GM04504 (cell line): Measurements from ENCODE around the gene HIP1.
A peak's percentile ranks its signal among the peaks of the same experiment; 100 is the strongest.
"Not testable (repeated sequence)": the region's sequence is repeated elsewhere in the genome, so short reads cannot be mapped to it uniquely, and the experiment has no call there.

ENCODE experiments used
- DNase-seq: peaks from one replicate; pipeline ENCODE4 v3.0.0-alpha.2; 2012; ENCODE audit warnings: low read depth

The HIP1 gene

DNA sequence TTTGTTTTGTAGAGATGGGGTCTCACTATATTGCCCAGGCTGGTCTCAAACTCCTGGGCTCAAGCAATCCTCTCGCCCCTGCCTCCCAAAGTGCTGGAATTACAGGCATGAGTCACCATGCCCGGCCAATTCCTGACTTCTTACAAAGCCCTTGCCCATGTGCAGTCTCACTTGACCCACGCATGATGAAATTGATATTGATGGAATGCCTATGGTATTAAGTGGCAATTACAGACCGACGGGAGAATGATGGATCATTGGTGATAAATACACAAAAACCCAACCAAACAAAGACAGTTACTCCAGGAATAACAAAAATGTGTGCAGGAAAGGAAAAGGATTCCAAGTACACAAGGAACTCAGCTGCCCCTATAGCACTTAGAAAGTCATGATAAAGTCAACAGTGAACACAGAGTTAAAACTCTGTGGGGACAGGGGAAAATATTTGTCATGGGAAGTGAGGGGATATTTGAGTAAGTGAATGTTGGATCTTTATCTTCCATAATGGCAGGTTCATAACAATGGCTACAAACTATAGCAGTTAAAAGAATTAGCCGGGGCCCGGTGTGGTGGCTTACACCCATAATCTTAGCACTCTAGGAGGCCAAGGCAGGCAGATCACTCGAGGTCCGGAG, 21.6 kb downstream of the HIP1 start:
- peak; percentile 70 for DNase-seq

GRCh38 chr7:75715864-75716263, 22.9 kb downstream of the HIP1 start:
- DNase-seq, result no peak

GRCh38 chr7:75712517-75713361, 26.0 kb downstream of the HIP1 start:
- no peak for DNase-seq

GRCh38 chr7:75711656-75712514, 26.9 kb downstream of the HIP1 start:
- no peak for DNase-seq

DNA sequence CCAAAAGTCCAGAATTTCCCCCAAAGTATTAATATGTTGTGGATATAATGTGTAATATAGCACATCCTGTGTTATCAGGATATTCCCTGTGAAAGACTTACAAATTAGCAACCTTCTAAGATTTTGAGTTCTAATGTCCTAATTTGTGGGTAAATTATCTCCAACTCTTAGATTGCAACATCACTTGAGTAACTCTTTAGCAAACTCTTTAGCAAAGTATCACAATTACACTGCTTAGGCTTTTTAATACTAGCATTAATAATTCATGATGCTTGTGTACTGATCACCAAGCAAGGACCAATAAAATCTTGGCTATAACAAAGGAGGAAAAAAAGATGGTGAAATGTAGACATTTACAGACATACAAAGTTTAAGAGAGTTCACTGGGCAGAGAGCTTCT, 27.7 kb downstream of the HIP1 start:
- DNase-seq, result no peak

- no peak for DNase-seq
Observed at GRCh38 chr7:75704928-75705327, 33.8 kb downstream of the HIP1 start.

GRCh38 chr7:75702515-75702914, 36.2 kb downstream of the HIP1 start:
- DNase-seq, result no peak

- no peak for DNase-seq
Observed at GRCh38 chr7:75699993-75700392, 38.7 kb downstream of the HIP1 start.

- DNase-seq, result no peak
Observed at GRCh38 chr7:75698358-75698757, 40.4 kb downstream of the HIP1 start.

DNA sequence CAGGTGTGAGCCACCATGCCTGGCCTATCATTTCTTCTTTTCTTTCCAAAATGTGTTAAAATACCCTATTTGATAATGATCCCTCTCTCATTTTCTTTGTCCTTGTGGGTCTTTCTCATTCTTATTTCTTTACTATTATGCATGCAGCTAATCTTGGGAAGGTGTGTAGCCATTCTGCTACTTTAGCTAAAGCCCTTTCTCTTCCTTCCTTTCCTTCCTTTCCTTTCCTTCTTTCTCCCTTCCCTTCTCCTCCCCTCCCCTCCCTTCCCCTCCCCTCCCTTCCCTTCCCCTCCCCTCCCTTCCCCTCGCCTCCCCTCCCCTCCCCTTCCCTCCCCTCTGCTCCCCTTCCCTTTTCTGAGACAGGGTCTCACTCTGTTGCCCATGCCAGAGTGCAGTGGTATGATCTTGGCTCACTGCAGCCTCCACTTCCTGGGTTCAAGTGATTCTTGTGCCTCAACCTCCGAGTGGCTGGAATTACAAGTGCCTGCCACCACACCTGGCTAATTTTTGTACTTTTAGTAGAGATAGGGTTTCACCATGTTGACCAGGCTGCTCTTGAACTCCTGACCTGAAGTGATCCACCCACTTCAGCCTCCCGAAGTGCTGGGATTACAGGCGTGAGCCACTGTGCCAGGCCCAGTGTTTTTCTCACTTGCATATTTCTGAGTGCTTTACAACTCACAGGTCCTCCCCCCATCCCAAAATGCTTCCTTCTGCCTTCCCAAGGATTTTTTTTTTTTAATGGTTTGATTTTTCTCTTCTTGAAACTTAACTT, 42.3 kb downstream of the HIP1 start:
- DNase-seq, result no peak

DNA sequence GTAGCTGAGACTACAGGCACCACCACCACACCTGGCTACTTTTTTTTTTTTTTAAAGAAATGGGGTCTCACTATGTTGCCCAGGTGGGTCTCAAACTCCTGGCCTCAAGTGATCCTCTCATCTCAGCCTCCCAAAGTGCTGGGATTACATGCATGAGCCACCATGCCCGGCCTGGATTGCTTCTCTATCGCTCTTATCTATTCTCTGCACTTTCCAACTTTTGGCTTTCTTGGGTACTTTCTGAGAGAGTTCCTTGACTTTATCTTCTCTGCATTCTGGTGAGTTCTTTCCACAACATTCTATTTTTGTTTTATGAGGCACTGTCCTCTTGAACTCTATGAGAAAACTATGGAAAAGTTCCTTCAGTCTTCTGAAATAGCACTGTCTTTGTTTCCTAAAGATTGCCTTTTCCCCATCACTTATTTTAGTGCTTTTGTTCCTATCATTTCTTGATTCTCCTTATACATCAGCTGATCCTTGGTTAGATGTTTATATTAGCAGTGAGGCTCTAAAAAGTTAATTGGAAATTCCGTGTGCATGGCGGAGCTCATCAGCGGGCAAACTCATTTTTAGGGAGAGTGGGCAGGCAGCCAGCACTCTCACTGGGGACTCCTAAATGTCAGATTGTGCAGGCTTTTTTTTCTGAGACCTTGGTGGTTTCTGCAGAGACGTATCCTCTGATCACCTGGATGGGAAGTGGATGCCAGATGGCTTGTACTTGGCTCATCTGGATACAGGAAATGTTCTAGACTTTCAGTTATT, 43.9 kb downstream of the HIP1 start:
- DNase-seq, result no peak

DNA sequence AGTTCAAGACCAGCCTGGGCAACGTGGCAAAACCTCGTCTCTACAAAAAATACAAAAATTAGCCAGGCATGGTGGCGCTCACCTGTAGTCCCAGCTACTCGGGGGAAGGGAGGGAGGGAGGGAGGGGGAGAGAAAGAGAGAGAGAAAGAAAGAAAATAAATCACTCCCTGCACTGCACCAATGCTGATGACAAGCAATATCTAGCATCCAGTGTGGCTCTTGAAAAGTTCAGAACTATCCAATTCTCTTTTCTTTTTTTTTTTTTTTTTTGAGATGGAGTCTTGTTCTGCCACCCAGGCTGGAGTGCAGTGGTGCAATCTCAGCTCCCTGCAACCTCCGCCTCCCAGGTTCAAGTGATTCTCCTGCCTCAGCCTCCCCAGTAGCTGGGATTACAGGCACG, 45.1 kb downstream of the HIP1 start:
- DNase-seq, result not testable (repeated sequence)

DNA sequence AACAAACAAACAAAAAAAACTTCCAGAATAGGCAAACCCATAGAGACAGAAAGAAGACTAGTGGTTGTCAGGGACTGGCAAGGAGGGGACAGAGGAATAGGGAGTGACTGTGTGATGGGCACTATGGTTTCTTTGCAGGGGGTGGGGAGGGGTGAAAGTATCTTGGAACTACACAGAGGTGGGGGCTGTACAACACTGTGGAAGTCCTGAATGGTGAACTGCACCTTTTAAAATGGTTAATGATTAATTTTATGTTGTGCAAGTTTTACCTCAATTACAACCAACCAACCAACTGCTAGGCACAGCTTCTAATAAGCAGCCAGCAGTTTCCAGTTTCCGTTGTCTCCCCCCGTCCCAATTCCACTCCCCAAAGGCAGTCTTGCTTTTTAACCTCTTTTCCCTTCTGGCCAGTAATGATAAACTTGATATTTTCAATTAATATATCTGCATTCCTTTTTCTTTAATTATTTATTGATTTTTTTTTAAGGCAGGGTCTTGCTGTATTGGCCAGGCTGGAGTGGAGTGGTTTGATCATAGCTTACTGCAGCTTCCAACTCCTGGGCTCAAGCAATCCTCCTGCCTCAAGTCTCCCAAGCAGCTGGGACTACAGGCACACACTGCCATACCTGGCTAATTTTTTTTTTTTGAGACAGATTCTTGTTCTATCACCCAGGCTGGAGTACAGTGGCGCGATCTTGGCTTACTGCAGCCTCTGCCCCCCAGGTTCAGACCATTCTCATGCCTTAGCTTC, 46.8 kb downstream of the HIP1 start:
- DNase-seq, result no peak

DNA sequence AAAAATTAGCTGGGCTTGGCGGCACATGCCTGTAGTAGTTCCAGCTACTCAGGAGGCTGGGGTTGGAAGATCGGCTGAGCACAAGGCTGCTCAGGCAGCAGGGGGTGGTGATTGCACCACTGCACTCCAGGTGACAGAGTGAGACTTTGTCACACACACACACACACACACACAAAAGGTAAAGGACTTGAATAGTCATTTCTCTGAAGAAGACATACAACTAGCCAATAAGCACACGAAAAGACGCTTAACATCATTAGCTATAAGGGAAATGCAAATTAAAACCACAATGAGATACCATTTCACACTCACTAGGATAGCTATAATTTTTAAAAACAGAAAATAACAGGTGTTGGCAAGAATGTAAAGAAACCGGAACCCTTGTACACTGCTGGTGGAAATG, 48.6 kb downstream of the HIP1 start:
- DNase-seq, result no peak

GRCh38 chr7:75689246-75690099, 49.3 kb downstream of the HIP1 start:
- DNase-seq, result no peak

- DNase-seq, result no peak
Observed at GRCh38 chr7:75688200-75689136, 50.3 kb downstream of the HIP1 start.

DNA sequence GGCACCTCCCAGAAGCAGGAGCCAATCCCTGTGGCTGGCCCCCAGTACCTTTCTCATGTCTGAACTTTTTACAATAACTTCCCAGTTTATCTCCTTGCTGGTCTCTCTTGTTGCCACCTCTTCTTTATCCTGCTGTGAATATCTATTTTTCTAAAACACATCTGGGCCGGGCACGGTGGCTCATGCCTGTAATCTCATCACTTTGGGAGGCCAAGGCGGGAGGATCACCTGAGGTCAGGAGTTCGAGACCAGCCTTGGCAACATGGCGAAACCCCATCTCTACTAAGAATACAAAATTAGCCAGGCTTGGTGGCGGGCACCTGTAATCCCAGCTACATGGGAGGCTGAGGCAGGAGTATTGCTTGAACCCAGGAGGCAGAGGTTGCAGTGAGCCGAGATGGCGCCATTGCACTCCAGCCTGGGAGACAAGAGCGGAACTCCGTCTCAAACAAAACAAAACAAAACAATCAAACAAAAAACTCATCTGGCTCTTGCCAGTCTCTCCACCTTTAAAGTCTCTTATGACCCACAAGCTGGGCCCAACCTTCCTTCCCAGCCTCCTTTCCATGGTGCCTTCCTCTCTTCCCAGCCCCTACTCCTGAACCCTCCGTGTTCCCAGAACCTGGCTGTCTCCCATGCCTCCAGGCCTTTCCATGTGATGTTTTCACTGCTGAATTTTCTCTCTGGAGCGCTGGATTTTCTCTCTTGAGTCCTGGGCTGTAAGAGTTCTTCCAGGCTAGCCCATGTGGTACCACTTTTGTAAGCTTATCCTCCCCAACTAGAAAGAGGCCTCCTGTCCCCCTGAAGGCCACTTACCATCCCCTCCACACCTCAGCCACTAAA, 51.3 kb downstream of the HIP1 start:
- DNase-seq, result no peak
